Stimulated activated CD4-positive, alpha-beta T cell treated with anti-CD3 and anti-CD28 coated beads, Interleukin-1b, Interleukin-23, amount 100 ng/mL, for 4 hours (primary cell): ENCODE results near the gene FAM43B.
A peak's percentile ranks its signal among the peaks of the same experiment; 100 is the strongest.
"Not testable (repeated sequence)": the region's sequence is repeated elsewhere in the genome, so short reads cannot be mapped to it uniquely, and the experiment has no call there.

Experiments used
- DNase-seq, 2 donors: peaks; one replicate each; pipeline ENCODE4 v3.0.0-alpha.2; 2020; ENCODE audit warnings: low read depth in 2 of 2

Gene FAM43B, protein sequence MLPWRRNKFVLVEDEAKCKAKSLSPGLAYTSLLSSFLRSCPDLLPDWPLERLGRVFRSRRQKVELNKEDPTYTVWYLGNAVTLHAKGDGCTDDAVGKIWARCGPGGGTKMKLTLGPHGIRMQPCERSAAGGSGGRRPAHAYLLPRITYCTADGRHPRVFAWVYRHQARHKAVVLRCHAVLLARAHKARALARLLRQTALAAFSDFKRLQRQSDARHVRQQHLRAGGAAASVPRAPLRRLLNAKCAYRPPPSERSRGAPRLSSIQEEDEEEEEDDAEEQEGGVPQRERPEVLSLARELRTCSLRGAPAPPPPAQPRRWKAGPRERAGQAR

DNA sequence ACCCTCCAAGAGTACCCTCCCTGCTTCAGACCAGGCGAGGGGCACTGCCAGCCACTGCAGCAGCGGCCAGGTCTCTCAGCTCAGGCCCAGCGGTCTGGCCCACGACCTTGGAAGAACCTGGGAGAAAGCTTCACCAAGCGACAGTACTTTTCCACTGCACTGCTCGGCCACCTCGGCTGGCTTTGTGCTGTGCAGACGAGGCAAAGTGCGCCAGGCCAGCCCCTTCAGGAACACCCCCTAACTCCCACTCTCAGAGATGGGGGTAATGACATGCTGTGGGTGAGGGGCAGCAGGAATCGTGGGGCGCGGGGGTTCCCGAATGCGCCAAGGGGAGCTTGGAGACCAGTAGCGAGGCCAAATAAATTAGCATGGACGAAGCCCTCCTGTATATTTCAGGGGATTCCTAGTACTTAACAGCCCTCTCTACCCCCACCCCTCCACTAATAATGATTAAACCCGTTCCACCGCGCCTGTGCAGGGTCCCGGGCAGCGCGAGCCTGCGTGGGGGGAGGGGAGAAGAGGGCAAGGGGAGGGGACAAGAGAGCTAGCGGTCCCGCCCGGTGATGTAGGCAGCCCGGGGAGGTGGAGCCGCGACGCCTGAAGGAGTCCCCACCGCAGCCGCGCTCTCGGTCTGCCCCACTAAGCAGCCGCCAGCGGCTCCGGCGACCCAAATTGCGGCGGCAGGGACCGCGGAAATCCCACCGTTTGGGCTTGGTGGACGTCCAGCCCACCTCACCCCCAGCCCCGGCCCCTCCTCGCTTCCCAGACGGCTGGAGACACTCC lies at the start of gene FAM43B:
Gene FAM43B, plus strand, starts transcription at position 629 of the 783 bp plus-strand sequence. CDS start 401 bp downstream, outside the sequence.
- DNase-seq, result no peak

- DNase-seq, result no peak
Measured at GRCh38 chr1:20505488-20505887, 46.9 kb upstream of the FAM43B start.

DNA sequence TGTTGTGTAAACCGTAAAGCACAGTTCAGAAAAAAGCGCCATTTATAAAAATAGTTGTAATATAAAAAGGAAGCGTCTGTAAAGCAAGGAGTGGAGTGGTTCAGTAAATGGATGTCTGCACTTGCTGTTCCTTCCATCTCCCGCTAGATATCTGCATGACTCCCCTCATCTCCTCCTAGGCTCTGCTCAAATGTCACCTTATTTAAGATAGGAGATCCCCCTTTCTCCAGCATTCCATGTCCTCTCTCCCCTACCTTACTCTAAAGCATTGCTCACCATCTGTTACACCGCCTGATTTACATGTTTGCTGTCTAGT lies 45.2 kb upstream of the FAM43B start:
- DNase-seq, result no peak

- peak; percentile 87 to 92 for DNase-seq
Measured at GRCh38 chr1:20507564-20508410, 44.6 kb upstream of the FAM43B start, which contains the start of gene MUL1. TSS of gene MUL1 (minus strand) at chr1:20508151. CDS start at chr1:20508024, 127 bp downstream.

GRCh38 chr1:20508411-20508771 lies 44.0 kb upstream of the FAM43B start:
- DNase-seq, result no peak

DNA sequence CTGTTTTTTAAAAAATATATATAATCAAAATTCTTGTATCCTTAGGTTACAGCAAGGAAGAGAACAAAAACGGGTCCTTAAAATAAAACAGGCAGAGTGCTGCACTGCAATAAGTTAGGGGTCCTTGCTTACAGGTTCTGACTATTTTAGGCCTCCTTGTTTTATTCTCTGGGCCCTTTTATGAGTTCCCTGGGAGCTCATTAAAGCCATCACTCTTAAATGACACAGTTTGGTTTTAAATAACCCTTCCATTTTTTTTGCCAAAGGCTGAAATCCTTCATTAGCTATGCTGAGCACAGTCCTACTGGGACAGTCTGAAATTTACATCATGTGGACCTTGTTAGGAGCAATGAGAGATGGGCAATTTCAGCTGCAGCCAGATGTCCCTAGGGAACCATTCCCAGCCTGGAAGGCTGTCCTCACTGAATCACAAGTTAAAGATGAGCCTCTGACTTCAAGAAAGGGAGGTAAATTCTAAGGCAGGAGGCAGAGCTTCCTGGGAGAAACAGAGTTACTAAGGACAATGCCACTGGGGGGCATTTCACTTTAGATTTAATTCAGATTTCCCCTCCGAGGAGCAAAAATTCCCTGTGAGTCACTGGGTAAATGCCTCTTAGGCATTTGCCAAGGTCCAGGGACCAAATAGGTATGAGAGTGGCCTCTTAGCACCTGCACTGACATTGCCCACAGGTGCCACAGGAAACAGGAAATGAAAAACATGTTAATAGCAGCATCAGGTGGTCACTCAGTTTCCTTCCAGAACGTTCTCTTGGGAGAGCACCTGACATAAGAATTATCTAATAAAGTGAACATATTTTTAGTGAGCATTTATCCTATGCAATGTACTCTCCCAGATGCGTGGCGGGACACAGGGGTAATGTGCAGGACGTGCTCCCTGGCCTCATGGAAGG lies 40.6 kb upstream of the FAM43B start:
- DNase-seq, result no peak

- not testable (repeated sequence) for DNase-seq
Measured at GRCh38 chr1:20519609-20520262, 32.6 kb upstream of the FAM43B start.

DNA sequence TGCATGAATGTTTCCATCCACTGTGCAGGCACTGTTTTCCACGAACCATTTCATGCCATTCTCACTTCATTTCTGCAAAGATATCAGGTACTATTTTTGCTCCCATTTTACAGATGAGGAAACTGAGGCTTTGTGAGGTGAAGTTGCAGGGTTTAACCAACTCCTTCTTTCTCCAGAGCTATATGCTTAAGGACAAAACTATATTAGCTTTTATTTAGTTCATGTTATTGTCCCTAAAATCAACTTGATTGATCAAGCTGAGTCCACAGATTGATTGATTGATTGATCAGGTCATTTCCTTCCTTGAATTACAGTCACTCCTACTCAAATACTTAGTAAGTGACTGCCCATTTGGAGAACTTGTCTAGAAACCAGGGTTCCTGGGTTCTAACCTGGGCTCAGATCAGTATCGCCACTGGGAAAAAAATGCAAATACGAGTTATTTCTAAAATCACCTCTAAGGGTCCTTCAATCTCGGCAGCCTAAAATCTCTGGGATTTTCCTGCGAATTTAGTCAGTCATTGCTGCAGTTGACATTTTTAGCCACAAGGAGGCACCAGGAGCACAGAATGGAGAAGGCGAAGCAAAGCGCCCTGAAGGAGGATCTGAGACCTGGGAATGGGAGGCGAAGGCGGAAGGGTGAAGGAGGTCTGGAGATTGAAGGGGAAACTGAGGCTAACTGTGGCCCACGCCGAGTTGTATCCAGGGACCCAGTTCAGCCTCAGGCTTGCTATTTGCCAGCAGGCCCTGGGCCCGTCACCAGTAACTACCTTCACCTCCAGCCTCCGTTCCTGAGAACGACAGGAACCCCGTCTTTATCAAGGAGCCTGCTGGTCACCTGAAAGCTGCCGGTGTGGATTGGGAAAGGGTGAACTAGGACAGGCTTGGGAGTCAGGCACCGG lies 30.2 kb upstream of the FAM43B start:
- DNase-seq, result peak; percentile 47 to 48

DNA sequence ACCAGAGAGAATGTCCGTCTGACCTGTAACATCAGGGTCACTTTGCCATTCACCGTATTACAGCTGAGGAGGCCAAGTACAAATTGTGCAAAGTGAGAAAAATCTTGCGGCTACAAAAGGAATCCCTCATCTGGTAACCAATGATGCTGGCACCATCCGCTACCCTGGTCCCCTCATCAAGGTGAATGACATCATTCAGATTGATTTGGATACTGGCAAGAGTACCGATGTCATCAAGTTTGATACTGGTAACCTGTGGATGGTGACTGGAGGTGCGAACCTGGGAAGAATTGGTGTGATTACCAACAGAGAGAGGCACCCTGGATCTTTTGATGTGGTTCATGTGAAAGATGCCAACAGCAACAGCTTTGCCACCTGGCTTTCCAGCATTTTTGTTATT lies 26.1 kb upstream of the FAM43B start:
- DNase-seq, result no peak

DNA sequence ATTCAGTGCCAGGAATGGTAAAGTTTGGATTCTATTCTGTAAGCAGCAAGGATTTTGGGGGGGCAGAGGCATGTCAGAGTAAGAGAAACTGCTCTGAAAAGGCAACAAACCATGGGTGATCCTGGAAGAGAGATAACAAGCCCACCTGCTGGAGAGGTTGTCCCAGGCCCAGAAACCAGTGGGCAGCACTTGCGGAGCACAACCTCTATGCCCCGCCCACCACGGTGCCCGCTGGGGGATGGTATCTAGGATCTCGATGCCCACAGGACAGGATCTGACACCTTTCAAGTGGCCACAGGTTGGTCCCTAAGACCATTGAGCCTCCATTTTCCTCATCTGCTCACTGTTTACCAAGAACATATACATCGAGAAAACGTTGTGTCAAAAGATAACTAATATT lies 24.2 kb upstream of the FAM43B start:
- DNase-seq, result no peak

DNA sequence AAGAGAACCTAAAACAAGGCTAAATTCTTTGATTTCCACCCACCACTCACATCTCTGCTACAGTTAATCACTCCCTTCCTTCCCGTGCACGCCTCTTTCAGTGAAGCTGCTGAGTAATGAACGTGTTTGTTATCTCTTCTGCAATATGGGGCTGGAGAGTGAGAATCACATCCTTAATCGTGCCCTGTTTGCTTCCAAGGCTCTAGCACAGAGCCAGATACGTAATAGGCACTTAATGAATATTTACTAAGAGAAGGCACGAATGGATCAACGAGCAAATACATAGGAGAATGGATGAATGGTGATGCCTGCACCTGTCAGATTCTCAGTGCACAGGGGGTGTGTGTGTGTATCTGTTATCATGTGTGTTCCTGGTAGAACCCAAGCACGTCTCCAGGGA lies 22.1 kb upstream of the FAM43B start:
- no peak for DNase-seq

- no peak for DNase-seq
Measured at GRCh38 chr1:20530901-20531300, 21.5 kb upstream of the FAM43B start.

- DNase-seq, result no peak
Measured at GRCh38 chr1:20533635-20534034, 18.7 kb upstream of the FAM43B start.

GRCh38 chr1:20534659-20535417 lies 17.5 kb upstream of the FAM43B start:
- no peak for DNase-seq

DNA sequence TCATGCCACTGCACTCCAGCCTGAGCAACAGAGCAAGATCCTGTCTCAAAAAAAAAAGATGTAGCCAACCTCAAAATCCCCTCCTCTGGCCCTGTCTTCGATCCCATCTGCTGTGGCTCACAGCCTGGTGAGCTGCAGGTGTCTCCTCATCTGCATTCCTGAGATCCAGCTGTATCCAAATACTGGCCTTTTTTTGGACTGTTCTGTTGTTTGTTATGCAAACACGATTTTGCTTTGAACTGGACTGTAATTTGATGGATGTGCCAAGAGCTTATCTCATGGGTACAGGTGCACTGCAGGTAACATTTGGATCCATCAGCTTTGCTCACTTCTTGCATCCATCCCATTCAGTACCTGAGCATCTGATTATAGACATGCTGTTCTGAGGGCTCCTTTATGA lies 14.1 kb upstream of the FAM43B start:
- no peak for DNase-seq

DNA sequence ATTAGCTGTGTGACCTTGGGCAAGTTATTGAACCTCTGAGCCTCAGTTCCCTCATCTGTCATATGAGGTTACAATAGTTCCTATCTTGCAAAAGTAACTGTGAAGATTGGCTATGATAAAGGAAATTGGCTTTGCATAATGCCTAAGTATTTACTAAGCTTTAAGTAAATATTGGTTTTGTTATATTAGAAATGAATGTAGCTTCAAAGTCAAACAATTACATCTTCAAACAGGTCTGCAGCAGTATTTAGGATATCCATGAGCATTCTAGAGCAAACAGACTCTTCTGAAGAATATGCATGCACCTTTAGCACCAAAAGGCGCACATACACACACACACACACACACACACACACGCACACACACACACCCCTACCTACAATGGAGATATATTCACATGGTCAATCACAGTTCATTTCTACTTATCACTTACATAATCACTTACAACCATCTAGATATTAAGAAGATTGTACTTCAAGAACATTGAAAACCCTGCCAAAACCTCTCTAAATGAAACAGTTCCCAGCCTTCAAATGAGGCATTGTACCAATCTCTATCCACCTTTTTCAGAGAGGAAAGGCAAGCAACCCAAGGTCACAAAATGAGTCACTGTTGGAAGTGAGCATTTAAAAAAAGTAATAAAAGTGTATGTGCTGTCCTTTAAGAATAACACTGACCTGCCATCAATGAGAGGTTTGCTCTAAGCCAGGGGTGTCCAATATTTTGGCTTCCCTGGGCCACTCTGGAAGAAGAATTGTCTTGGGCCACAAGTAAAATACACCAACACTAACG lies 13.4 kb upstream of the FAM43B start:
- DNase-seq, result no peak

- no peak for DNase-seq
Measured at GRCh38 chr1:20540281-20540680, 12.1 kb upstream of the FAM43B start.

- no peak for DNase-seq
Measured at GRCh38 chr1:20546637-20547036, 5.7 kb upstream of the FAM43B start.
